HG03064 (cell line): ENCODE data around the gene HCN2.

Experiments
- ATAC-seq: cut with Tn5 transposase; IDR thresholded peaks from one replicate; pipeline ENCODE4 v1.9.1; 2021; ENCODE audit warnings: low read depth; ENCODE audit not compliant: unreplicated experiment

The HCN2 gene

DNA sequence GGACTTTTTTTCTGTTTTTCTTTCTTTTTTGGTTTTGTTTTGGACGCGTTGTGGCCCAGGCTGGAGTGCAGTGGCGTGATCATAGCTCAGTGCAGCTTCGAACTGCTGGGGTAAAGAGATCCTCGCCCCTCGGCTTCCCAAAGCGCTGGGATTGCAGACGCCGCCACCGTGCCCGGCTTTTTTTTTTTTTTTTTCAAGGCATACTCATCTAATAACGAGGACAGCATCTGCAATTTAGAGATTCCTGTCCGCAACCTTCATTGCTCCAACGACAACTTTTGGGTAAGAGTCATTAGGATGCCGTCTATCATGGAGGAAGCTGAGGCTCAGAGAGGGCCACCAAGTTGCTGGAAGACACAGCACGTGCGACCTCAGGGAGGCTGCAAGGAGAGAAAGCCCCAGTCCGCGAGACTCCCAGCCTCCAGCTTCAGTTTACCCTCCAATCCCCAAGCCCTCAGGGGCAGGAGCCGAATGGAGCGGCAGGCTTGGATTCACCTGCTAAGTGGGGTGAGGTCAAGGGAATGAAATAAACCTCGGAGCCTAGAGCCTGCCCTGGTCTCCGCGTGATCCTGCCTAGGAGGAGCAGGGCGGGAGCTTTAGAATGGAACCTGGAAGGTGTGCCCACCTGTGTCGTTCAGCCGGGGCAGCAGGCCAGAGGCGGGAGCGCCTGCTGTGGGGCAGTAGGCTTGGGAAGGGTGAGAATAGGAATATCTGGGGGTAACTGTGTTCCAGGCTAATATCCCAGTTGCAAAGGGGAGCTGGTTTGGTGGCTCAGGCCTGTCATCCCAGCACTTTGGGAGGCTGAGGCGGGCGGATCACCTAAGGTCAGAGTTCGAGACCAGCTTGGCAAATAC, 44.3 kb downstream of the HCN2 start:
- no peak for ATAC-seq

- ATAC-seq = no peak
Observed at GRCh38 chr19:634975-635652, 45.4 kb downstream of the HCN2 start.

DNA sequence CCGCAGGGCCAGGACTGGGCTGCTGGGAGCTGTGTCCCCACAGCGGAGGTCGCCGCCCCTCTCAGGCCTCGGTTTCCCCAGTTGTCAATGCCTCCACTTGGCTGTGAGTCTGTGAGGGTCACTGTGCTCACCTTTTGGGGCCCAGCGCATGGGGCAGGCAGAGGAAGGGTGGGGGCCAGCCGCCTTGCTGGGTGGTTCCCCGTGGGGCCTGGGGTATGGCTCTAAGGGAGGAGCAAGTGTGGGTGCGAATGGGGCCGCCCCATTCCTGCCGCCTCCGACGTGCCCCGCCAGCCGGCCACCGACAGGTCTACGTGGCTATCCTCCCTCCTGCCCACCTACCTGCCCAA, 49.2 kb downstream of the HCN2 start:
- no peak for ATAC-seq

DNA sequence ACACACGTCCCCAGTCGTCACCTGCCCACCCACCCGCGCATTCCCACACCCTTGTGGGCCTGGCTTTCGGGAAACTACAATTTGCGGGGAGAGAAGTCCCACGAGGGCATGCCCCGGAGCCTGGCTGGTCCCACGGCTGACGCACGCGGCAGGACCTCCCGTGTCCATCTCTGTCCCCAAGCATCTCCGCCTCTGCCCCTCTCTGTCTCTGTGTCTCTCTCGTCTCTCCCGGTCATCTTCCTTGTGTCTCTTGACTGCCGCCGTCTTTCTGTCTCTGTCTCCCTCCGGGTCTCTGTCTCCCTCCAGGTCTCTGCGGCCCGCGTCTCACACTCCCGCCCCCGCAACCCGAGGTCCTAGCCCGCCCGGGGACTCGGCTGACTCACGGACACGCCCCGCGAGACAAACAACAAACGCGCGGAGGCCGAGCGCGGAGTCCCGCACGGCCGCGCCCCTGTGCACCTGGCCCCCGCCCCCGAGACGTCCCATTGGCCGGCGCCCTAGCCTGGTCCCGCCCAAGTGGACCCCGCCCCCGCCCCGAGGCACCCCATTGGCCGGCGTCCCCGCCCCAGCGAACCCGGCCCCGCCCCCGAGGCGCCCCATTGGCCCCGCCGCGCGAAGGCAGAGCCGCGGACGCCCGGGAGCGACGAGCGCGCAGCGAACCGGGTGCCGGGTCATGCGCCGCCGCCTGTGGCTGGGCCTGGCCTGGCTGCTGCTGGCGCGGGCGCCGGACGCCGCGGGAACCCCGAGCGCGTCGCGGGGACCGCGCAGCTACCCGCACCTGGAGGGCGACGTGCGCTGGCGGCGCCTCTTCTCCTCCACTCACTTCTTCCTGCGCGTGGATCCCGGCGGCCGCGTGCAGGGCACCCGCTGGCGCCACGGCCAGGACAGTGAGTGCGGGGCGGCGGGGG, 49.8 kb downstream of the HCN2 start, which contains the start of gene FGF22:
TSS of gene FGF22 (plus strand) at position 627 of the 908 bp plus-strand sequence. CDS start at position 674, 47 bp downstream.
- ATAC-seq = no peak

DNA sequence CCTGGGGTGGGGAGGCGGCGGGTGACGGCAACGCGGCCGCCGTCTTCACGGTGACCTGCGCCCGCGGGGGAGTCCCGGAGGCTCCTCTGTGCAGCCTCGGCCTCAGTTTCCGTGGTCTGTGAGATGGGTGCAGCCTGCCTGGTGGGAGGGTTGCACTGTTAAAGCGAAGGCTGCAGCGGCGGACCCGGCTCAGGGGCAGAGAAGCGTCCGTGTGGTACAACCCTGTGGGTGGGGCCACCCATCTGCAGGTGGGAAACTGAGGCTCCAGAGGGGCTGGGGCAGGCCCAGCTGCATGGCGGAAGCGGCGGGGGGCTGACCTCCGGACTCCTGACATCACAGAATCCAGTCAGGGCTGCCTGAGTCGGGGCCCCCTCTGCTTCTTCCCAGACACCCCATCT, 50.5 kb downstream of the HCN2 start:
- ATAC-seq = no peak

- ATAC-seq = no peak
Observed at GRCh38 chr19:640606-641189, 51.0 kb downstream of the HCN2 start.

GRCh38 chr19:641702-642101, 52.0 kb downstream of the HCN2 start:
- no peak for ATAC-seq

- ATAC-seq = no peak
Observed at GRCh38 chr19:642767-643727, 53.4 kb downstream of the HCN2 start.

DNA sequence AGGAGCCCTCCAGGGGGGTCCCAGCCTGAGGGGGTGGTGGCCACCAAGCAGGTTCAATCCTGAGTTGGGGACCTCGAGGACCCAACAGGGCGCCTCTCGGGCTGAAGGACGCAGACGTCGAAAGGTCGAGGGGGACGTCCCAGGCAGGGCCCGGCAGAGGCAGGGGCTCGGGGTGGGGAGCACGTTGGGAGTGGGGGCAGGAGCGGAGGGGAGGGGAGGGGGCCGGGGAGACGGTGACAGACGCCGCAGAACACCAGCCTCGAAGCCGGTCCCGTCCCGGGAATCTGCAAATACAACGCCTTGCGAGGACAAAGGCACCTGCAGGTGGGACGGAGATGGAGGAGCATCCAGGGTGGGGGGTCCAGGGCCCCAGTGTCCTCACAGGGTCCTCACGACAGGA, 54.1 kb downstream of the HCN2 start:
- no peak for ATAC-seq

DNA sequence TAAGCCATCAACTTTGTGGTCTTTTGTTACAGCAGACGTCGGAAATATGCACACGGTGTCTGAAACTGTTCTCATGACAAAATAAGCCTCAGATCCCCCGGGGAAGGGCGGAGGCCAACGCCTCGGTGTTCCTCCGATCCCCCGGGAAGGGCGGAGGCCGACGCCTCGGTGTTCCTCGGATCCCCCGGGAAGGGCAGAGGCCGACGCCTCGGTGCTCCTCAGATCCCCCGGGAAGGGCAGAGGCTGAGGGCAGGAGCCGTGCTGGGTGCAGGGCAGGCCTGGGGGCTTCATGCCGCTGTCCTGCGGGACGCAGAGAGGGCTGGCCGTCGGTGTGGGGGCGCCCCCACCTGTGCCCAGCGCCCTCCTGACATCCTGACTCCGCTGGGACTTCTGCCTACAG, 54.7 kb downstream of the HCN2 start:
- ATAC-seq = no peak

DNA sequence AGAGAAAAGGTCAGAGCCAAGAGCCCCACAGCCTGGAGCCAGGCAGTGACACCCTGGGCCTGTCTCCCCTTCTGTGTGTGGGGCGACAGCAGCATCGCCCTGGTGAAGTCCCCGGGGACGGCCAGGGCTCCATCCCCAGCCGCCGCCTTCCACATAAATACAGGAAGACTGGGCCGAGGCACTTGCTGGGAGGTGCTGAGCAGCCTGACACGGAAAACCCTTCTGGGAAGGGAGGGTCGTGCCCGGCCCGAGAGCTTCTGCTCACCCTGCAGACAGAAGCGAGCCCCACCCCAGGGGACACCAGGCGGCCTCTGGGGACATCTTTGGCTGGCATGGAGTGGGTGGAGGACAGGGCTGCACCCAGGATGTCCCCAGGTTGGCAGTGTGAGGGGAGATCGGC, 55.1 kb downstream of the HCN2 start:
- no peak for ATAC-seq

- ATAC-seq = no peak
Observed at GRCh38 chr19:645912-646778, 56.5 kb downstream of the HCN2 start.

- ATAC-seq = no peak
Observed at GRCh38 chr19:646779-647565, 57.3 kb downstream of the HCN2 start.

DNA sequence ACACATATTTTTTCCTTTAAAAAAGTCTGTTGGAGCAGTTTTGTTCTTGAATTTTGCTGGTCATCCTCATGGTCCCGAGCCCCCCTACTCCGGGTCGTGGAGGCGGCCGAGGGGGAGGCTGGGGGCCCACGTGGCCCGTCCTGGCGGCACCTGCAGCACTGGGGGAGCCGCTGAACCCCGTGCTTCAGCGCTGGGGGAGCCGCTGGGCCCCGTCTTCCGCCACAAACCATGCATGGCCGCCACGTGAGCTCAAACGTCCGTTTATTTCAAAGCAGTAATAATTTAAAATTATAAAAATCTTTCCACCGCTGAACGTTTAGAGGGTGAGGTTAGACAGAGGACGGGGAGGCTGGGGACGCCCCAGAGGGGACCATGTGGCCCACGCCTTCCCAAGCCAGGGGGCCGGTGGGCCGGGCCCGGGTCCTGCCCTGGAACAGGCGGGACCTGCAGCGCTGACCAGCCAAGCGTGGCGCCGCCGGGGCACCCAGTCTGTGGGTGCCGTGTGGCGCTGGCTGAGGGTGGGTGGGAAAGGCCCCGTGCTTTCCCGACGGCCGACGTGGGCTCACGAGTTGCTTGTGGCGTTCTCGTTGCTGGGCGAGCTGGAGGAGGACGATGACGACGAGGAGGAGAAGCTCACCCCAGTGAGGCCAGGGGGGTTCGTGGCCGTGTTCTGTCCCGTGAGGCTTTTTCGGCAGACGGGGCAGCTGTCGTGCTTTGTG, 58.0 kb downstream of the HCN2 start:
- no peak for ATAC-seq

DNA sequence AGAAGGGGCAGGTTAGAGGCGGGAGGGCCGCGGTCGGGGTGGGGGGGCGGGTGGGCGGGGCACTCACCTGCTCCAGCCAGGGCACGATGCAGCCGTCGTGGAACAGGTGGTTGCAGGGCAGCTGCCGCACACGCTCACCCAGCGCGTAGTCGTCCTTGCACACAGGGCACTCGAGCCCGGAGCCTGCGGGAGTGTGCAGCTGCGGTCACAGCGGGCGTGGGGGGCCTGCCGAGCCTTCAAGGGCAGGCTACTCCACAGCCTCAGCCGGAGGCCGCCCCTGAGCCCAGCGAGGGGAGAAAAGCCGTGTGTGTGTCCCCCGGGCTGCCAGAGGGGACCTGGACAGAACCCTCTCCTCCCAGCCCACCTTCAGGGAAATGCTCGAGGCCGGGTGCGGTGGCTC, 58.6 kb downstream of the HCN2 start:
- ATAC-seq = no peak

- ATAC-seq = no peak
Observed at GRCh38 chr19:648904-649801, 59.5 kb downstream of the HCN2 start.
